GM12878 (cell line): Measurements from ENCODE around the gene FIG4. TPM values are rescaled to one million over a fixed set of nuclear protein-coding genes. Genes with fewer than 3 reads are reported as not detected.

ENCODE experiments used
- ATAC-seq: fragments of 200-7000 bp; cut with Tn5 transposase; 3 replicates; pipeline ENCODE4 v1.9.1; 2020; ENCODE audit warnings: mild to moderate bottlenecking, moderate library complexity
- BruUV-seq: library from RNA; stranded (reverse); fragments of 400-500 nt; replicated peaks from 2 replicates; lab custom pipeline; 2021; lab: Mats Ljungman, UMichigan
- CTCF ChIA-PET: fragments of 300-600 bp; sonication (Branson Sonifier 250); formaldehyde crosslinking; extraction: SDS; loops from one replicate; lab custom pipeline; 2021; ENCODE audit warnings: inconsistent platforms; lab: Yijun Ruan, JAX
- POLR2A ChIA-PET: fragments of 350-600 bp; formaldehyde crosslinking; extraction: SDS; loops from one replicate; lab custom pipeline; 2021; ENCODE audit warnings: inconsistent platforms; lab: Charles Lee
- RAD21 ChIA-PET: fragments of 300-600 bp; sonication (Branson Sonifier 250); formaldehyde crosslinking; loops from one replicate; lab custom pipeline; 2023; ENCODE audit warnings: antibody characterized with exemption; ENCODE audit not compliant: unreplicated experiment; lab: Charles Lee
- SMC1A ChIA-PET: fragments of 300-600 bp; sonication (Branson Sonifier 250); formaldehyde crosslinking; loops from one replicate; lab custom pipeline; 2023; ENCODE audit not compliant: unreplicated experiment, uncharacterized antibody; lab: Charles Lee
- DNase-seq: peaks from one replicate; pipeline ENCODE4 v3.0.0-alpha.2; 2011; ENCODE audit warnings: low read depth, low spot score
- FAIRE-seq: peaks from 3 replicates; lab custom pipeline; 2011; peaks lifted over from hg19 to GRCh38; lab: Jason Lieb, UNC
- H2AFZ ChIP-seq: 2 replicates; pipeline ENCODE4 v1.6.0; 2011; ENCODE audit warnings: low read depth, low read length, control low read depth; ENCODE audit not compliant: control insufficient read depth
- H3K27ac ChIP-seq: 2 replicates; pipeline ENCODE4 v1.5.1; 2011; ENCODE audit warnings: control low read depth; ENCODE audit not compliant: control insufficient read depth, insufficient read depth
- H3K27me3 ChIP-seq, 2 experiments: replicated peaks in 1 of 2; 2 replicates each; pipeline versions ENCODE4 v1.6.0 to v1.6.1; 2011; ENCODE audit warnings: low read length in 1 of 2; ENCODE audit not compliant: control insufficient read depth in 2 of 2, insufficient read depth in 2 of 2
- H3K36me3 ChIP-seq, 2 experiments: 2 replicates each; pipeline ENCODE4 v1.5.1; 2011; ENCODE audit warnings: low read length in 1 of 2; ENCODE audit not compliant: control insufficient read depth in 2 of 2, insufficient read depth in 2 of 2
- H3K4me1 ChIP-seq: 2 replicates; pipeline ENCODE4 v1.6.1; 2011; ENCODE audit warnings: mild to moderate bottlenecking, low read length, moderate library complexity, mixed read lengths; ENCODE audit not compliant: control insufficient read depth, insufficient read depth
- H3K4me2 ChIP-seq: 2 replicates; pipeline ENCODE4 v1.6.0; 2011; ENCODE audit warnings: control low read depth; ENCODE audit not compliant: control insufficient read depth, insufficient read depth
- H3K4me3 ChIP-seq: fragments of 200-600 bp; sonication (generic); 2 replicates; pipeline ENCODE4 v1.5.1; 2016
- H3K79me2 ChIP-seq: 2 replicates; pipeline ENCODE4 v1.6.0; 2011; ENCODE audit warnings: low read length; ENCODE audit not compliant: control insufficient read depth, insufficient read depth
- H3K9ac ChIP-seq: 2 replicates; pipeline ENCODE4 v1.8.0; 2011; ENCODE audit warnings: low read length, control low read depth, mixed read lengths; ENCODE audit not compliant: control insufficient read depth, insufficient read depth
- H3K9me3 ChIP-seq: replicated peaks from 3 replicates; pipeline ENCODE4 v1.5.1; 2011; ENCODE audit warnings: mild to moderate bottlenecking, low read length; ENCODE audit not compliant: control insufficient read depth, insufficient read depth
- H4K20me1 ChIP-seq: 2 replicates; pipeline ENCODE4 v1.6.0; 2011; ENCODE audit not compliant: control insufficient read depth, insufficient read depth
- JUNB ChIP-seq: IDR thresholded peaks from 2 replicates; pipeline ENCODE4 v1.6.1; 2016; ENCODE audit warnings: antibody characterized with exemption, mild to moderate bottlenecking
- NFYA ChIP-seq: IDR thresholded peaks from 2 replicates; pipeline ENCODE4 v1.6.1; 2011; ENCODE audit warnings: low read depth, mild to moderate bottlenecking, low read length, improper control_type of control experiment, borderline replicate concordance
- PAX5 ChIP-seq: IDR thresholded peaks from 2 replicates; pipeline ENCODE4 v1.6.1; 2011; ENCODE audit warnings: low read depth, low read length, borderline replicate concordance
- POLR2A ChIP-seq: IDR thresholded peaks from 2 replicates; pipeline ENCODE4 v1.6.1; 2011; ENCODE audit warnings: low read depth, mild to moderate bottlenecking, low read length
- SMC3 ChIP-seq: IDR thresholded peaks from 2 replicates; pipeline ENCODE4 v1.6.1; 2011; ENCODE audit warnings: low read length, improper control_type of control experiment, borderline replicate concordance
- SUZ12 ChIP-seq: fragments of 200-600 bp; sonication (generic); IDR thresholded peaks from one replicate; pipeline ENCODE4 v1.6.1; 2018; ENCODE audit warnings: antibody characterized with exemption, mild to moderate bottlenecking; ENCODE audit not compliant: unreplicated experiment
- USF2 ChIP-seq: IDR thresholded peaks from 2 replicates; pipeline ENCODE4 v1.6.1; 2011; ENCODE audit warnings: low read depth, low read length, improper control_type of control experiment, borderline replicate concordance
- ZNF622 ChIP-seq: fragments of 450-650 bp; IDR thresholded peaks from 2 replicates; pipeline ENCODE4 v1.6.1; 2017; ENCODE audit warnings: mild to moderate bottlenecking, inconsistent platforms
- WGBS: methylation state at CpG from one replicate; pipeline ENCODE4 v1.1.6; 2016; ENCODE audit warnings: low lambda C conversion rate; ENCODE audit not compliant: insufficient replicate concordance, insufficient coverage; ENCODE audit errors: missing lambda C conversion rate; 5-methylcytosine and 5-hydroxymethylcytosine counted together
- in situ Hi-C: fragments of 300-500 bp; cut with MboI; formaldehyde crosslinking; loops from 9 replicates; pipeline ENCODE4 v1.14.3; 2018; ENCODE audit warnings: mixed read lengths
- intact Hi-C: fragments of 100-400 bp; cut with micrococcal nuclease; formaldehyde crosslinking; loops from one replicate; pipeline ENCODE4 v1.14.2; 2022; ENCODE audit not compliant: unreplicated experiment
- polyA plus RNA-seq, 11 experiments: library from polyadenylated mRNA; depleted of rRNA in 4 of 11; unstranded in 6 of 11; stranded (reverse) in 5 of 11; fragments of >200 nt; fragmentation: Nextera tagmentation in 4 of 11; fragmentation: Illumina TruSeq in 1 of 11; extraction: Ambion mirVana in 4 of 11; extraction: Trizol in 1 of 11; gene quantifications; 1 replicate in 1 of 11; 2 replicates in 10 of 11; pipeline versions ENCODE4 v1.2.1 to v1.2.3, GENCODE V29; 2011 to 2016; ENCODE audit warnings: inconsistent platforms in 2 of 11, missing spikeins in 2 of 11, low read depth in 1 of 11
- total RNA-seq, 4 experiments: library from RNA; depleted of rRNA in 3 of 4; stranded (reverse); fragments of >200 nt in 3 of 4; fragmentation: Illumina TruSeq in 1 of 4; extraction: Trizol in 1 of 4; gene quantifications; 2 replicates each; pipeline versions ENCODE4 v1.2.1 to v1.2.3, GENCODE V29; 2013 to 2021

The FIG4 gene
- total and polyA plus RNA-seq, 10 of the 15 experiments (the other 5 are each of a cell fraction or from before 2014, with no cell fraction given), result 3.8 to 23.2 (median 11.8) TPM

GRCh38 chr6:109799664-109800063 is 108.6 kb downstream of the FIG4 start:
- Histone ChIP-seq H3K4me3 (no peak overlapping the region), H3K27ac (no peak overlapping the region), H3K4me1 (peaks cover 4% of the 10 kb centered on the region), H3K9ac (no peak overlapping the region), H4K20me1 (no peaks in the 10 kb centered on the region), H3K79me2 (no peaks in the 10 kb centered on the region), H3K36me3 (0 out of 4 replicates have a peak, but pooled peaks cover 0 to 4% of the 10 kb centered on the region in 2 experiments), H3K9me3 (no peaks in the 10 kb centered on the region), H2AFZ (no peak overlapping the region), H3K4me2 (no peak overlapping the region), H3K27me3 (no peaks in the 10 kb centered on the region)
- 94% methylated on average over 3 of the region's 3 CpGs for WGBS
- no peak for ATAC-seq
- no peak for FAIRE-seq
- intact Hi-C loops, result no loop called here
- ChIA-PET SMC1A (no interaction called here), RAD21 (no interaction called here), CTCF (interaction anchor here (0.9 kb wide), 1 partner anchor 83 kb away, joined by 3 read pairs; no protein-coding TSS in a partner anchor), POLR2A (no interaction called here)
- no TSS peak for BruUV-seq
- TF ChIP-seq ZNF622 (no peak), JUNB (0 out of 2 replicates have a peak, but pooled peaks have one; percentile 18)
- DNase-seq, result no peak
- in situ Hi-C loops, result no loop called here

DNA sequence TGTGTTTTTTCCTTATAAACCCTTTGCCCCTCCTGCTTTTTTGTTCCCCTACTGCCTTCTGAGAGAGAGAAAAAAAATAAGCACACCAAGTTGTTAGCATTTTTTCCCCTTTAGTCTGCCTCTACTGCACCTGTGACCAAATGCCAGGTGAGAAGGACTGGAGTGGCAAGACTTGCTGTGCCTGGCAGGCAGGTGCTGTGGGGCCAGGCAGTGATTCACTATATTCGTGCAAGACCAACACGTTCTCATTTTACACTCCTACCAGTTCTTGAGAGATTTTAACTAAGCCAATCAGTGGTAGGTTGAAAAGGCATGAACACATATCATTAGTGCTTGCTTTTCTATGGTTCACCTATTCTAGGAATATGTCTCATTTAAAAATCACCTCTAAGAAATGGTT is 109.7 kb downstream of the FIG4 start:
- ChIA-PET SMC1A (no interaction called here), CTCF (no interaction called here), RAD21 (no interaction called here), POLR2A (no interaction called here)
- 0 out of 4 replicates have a peak, but pooled peaks cover 0 to 4% of the 10 kb centered on the region in 2 experiments for H3K36me3 ChIP-seq
- intact Hi-C loops, result no loop called here
- H3K9ac ChIP-seq, result no peak overlapping the region
- DNase-seq (no peak), FAIRE-seq (no peak), ATAC-seq (no peak)
- peaks cover 1% of the 10 kb centered on the region; the same call in 1 of the 2 replicates for H3K4me1 ChIP-seq
- H3K27ac ChIP-seq, result no peak overlapping the region
- no peak overlapping the region for H3K4me3 ChIP-seq
- H2AFZ ChIP-seq, result no peak overlapping the region
- H3K27me3 ChIP-seq, result no peaks in the 10 kb centered on the region
- WGBS, result 89% methylated on average over 2 of the region's 2 CpGs
- H3K4me2 ChIP-seq, result no peak overlapping the region
- H4K20me1 ChIP-seq, result no peaks in the 10 kb centered on the region
- H3K9me3 ChIP-seq, result no peaks in the 10 kb centered on the region
- no peaks in the 10 kb centered on the region for H3K79me2 ChIP-seq
- BruUV-seq, result no TSS peak
- in situ Hi-C loops, result no loop called here
- TF ChIP-seq USF2 (no peak), SUZ12 (no peak), POLR2A (no peak), SMC3 (no peak), NFYA (no peak), PAX5 (no peak)
